Activated naive CD8-positive, alpha-beta T cell treated with anti-CD3 and anti-CD28 coated beads, Interleukin-2, amount 50 U/mL, for 16 hours (primary cell): ENCODE data around the gene NECTIN3.

Experiments
- DNase-seq: peaks from one replicate; pipeline ENCODE4 v3.0.0-alpha.2; 2020; ENCODE audit warnings: low read depth, low spot score

NECTIN3 gene

GRCh38 chr3:111084911-111085310 lies 13.3 kb downstream of the NECTIN3 start:
- DNase-seq: no peak

GRCh38 chr3:111087924-111088469 lies 16.4 kb downstream of the NECTIN3 start:
- no peak for DNase-seq

- no peak for DNase-seq
Measured at GRCh38 chr3:111096487-111097209, 25.0 kb downstream of the NECTIN3 start.

GRCh38 chr3:111103807-111104206 lies 32.2 kb downstream of the NECTIN3 start:
- no peak for DNase-seq

DNA sequence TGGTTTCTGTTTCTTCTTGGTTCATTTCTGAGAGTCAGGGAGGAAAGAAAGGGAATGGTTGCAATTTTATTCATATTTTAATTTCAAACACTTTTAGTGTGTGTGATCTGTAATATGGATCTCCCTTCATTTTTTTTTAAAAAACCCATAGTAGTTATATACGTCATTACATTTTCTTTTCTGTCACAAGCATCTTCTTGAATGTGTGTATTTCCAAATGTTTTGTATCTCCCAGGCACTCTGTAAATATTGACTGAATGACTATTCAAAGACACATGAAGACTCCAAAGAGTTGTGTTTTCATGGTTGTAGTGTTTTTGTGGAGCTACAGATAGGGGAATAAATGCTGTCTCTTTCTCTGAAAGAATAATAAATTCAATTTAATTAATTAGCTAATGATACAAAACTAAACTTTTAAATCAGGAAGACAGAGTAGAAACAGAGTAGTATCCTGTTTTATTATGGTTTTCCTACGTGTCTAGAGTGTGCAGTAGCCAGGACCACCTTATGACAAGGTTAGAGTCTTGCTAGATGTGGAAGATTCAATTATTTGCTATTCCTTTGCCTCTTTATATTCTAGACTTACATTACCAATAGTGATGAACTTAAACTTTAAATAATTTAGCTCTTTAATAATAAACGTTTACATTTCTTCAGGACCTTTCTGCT lies 35.5 kb downstream of the NECTIN3 start:
- DNase-seq: no peak

- no peak for DNase-seq
Measured at GRCh38 chr3:111107662-111108035, 36.0 kb downstream of the NECTIN3 start.

GRCh38 chr3:111112913-111113312 lies 41.3 kb downstream of the NECTIN3 start:
- DNase-seq: no peak

- no peak for DNase-seq
Measured at GRCh38 chr3:111128884-111129283, 57.3 kb downstream of the NECTIN3 start.

- no peak for DNase-seq
Measured at GRCh38 chr3:111130827-111131226, 59.2 kb downstream of the NECTIN3 start.

DNA sequence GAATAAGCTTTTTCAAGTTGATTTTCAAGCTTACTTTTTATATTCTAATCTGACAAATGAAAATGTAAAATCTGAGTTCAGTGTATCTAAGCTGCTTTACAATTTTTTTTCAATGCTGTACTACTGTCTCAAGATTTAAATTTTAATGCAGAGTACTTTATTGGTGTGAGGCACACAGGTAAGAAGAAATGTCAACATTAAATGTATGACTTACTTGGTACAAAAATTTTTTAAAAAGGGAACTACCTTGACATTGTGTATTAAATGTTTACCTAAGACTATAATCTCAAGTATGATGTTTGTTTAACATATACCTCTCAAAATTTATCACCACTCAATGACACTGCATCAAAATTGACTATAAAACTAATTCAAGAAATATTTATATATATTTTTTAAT lies 62.7 kb downstream of the NECTIN3 start:
- no peak for DNase-seq

DNA sequence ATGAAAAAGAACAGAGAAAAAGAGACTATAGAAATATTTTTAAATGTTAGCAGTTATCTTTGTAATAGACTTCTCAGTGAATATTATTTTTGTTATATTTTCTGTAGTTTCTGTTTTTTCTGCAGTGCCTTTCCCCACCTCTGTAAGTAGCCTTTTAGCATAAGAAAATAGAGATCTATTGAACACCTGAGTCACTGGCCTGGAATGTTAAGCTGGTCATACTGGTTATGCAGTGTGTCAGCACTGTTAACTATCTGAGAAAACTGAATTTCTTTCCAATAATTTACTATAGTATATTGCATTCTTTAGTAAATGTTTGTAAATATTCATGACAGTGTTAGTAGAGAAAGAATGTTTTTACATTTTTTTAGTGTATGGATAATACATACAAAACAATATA lies 79.8 kb downstream of the NECTIN3 start:
- no peak for DNase-seq

DNA sequence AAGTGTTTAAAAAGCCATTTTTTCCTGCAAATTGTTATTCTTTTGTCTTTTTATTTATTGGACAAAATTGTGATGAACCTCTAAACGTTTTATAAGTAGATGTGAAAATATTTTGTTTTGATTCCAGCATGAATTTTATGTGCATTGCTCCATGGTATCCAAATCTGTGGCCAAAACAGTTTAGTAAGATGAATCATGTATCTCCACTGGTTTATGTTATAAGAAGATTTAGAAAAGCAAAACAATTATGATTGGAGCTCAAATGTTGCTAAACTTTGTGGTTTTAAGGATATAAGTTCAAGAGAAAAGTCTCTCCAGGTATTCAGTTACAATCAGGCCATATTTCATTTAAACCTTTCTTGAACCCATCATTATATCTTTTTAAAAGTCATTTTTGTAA lies 80.9 kb downstream of the NECTIN3 start:
- no peak for DNase-seq

- DNase-seq: no peak
Measured at GRCh38 chr3:111156517-111156916, 84.9 kb downstream of the NECTIN3 start.

GRCh38 chr3:111159391-111159790 lies 87.8 kb downstream of the NECTIN3 start:
- no peak for DNase-seq

- DNase-seq: no peak
Measured at GRCh38 chr3:111164621-111165020, 93.0 kb downstream of the NECTIN3 start.

- DNase-seq: no peak
Measured at GRCh38 chr3:111165411-111165810, 93.8 kb downstream of the NECTIN3 start.

DNA sequence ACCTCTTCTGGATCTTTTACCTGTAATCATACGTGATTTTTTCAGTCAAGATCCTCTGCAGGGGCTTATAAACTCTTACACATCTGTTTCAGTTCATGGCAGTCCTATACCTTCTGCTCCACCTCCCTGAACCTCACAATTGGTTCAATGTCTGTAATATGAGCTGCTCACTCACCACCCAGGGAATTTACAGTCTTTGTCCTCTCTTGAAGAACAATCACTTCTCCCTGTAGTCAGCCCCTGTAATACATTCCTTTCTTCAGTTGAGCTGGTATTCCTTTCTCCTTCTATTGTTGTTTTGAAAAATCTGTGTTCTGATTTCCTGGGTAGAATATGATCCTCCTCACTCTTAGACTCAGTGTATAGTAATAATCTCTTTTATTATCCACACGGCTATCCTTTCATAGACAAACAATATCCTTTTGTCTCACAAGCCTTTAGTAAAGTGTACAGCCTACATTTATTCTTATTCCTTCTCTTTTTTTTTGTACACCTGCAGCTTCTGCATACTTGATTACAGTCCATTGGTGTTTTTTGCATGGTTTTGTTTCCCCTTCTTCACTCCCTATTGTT lies 101.8 kb downstream of the NECTIN3 start:
- DNase-seq: no peak

- no peak for DNase-seq
Measured at GRCh38 chr3:111173906-111174305, 102.3 kb downstream of the NECTIN3 start.

DNA sequence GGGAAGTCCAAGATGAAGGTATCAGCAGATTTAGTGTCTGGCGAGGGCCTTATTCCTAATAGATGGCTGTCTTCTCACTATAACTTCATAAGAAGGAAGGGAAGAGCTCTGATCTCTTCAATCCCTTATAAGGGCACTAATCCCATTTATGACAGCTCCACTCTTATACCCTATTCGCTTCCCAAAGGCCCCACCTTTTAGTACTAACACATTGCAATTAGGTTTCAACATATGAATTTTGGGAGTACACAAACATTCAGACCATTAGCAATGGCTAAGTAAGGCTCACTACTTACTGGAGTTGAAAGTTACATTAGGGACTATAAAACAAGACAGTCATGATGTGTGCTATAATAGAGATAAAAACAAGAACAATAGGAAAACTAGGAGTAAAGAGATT lies 118.9 kb downstream of the NECTIN3 start:
- no peak for DNase-seq

DNA sequence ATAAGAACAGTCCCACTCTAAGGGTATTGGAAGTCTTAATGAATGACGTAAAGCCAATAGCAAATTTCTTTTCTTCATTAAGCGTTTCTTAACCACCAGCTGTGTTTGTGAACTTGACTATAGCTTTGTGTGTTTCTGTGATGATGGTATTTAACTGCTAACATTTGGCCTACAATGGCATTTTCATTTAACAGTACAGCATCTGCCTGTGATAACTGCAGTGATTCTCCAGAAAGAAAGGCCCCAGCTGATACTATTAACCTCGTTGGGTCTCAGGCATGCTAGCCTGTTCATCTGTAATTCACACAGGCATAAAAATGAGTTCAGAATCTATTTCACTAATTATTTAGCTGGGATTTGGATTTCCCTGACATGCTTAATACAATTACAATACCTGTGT lies 121.9 kb downstream of the NECTIN3 start:
- DNase-seq: no peak

- no peak for DNase-seq
Measured at GRCh38 chr3:111194048-111194447, 122.4 kb downstream of the NECTIN3 start.

DNA sequence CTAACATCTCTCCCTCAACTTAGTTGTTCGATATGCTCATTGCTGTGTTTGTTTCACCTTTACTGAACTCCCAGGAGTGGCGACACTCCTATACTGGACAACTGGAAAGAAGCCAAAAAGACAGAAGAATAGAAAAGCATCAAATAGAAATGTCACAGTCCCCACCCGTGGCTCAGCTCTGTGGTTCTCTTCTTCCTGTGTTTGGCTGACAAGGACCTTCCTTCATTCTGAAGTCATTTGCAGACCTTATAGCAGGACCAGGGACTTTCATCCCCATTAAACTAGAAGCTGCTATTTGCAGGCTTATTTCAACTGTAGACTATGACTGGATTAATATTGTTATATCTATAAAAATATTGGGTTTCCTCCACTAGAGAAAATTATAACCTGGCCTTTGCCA lies 125.9 kb downstream of the NECTIN3 start:
- DNase-seq: no peak

GRCh38 chr3:111200027-111200426 lies 128.4 kb downstream of the NECTIN3 start:
- DNase-seq: no peak
